Endothelial cell (in vitro differentiated cells): Measurements from ENCODE around the gene TTC21B. TPM values are rescaled to one million over a fixed set of nuclear protein-coding genes. Genes with fewer than 3 reads are reported as not detected.

Source experiments
- DNase-seq: peaks from one replicate; pipeline ENCODE4 v3.0.0; 2021; ENCODE audit warnings: low spot score
- H3K27ac Mint-ChIP-seq: one replicate; pipeline ENCODE4 v1.8.0; 2021; ENCODE audit warnings: mixed read lengths, inconsistent platforms; ENCODE audit not compliant: unreplicated experiment
- H3K27me3 Mint-ChIP-seq: one replicate; pipeline ENCODE4 v1.8.0; 2021; ENCODE audit warnings: mild to moderate bottlenecking, moderate library complexity, mixed read lengths, inconsistent platforms; ENCODE audit not compliant: unreplicated experiment
- H3K36me3 Mint-ChIP-seq: one replicate; pipeline ENCODE4 v1.8.0; 2021; ENCODE audit warnings: mild to moderate bottlenecking, low read depth, mixed read lengths, inconsistent platforms; ENCODE audit not compliant: unreplicated experiment
- H3K4me1 Mint-ChIP-seq: one replicate; pipeline ENCODE4 v1.8.0; 2021; ENCODE audit warnings: mild to moderate bottlenecking, mixed read lengths, inconsistent platforms; ENCODE audit not compliant: unreplicated experiment
- H3K4me3 Mint-ChIP-seq: one replicate; pipeline ENCODE4 v1.8.0; 2021; ENCODE audit warnings: mild to moderate bottlenecking, mixed read lengths, inconsistent platforms; ENCODE audit not compliant: unreplicated experiment
- H3K9me3 Mint-ChIP-seq: one replicate; pipeline ENCODE4 v1.8.0; 2021; ENCODE audit warnings: mixed read lengths, inconsistent platforms; ENCODE audit not compliant: unreplicated experiment
- total RNA-seq: library from RNA; stranded (reverse); fragmentation: NEBNext Ultra II Directional; extraction: Animal tissue kit (Norgen Biotek cat#: 25700); gene quantifications from one replicate; pipeline ENCODE4 v1.2.1, GENCODE V29; 2021; ENCODE audit not compliant: unreplicated experiment
- TF ChIP-seq, protein P1 (sequence below): fragments of 200-600 bp; sonication (generic); IDR thresholded peaks from one replicate; pipeline ENCODE4 v1.5.0; 2021; ENCODE audit warnings: antibody characterized with exemption; ENCODE audit not compliant: unreplicated experiment

The TTC21B gene
- total RNA-seq, 1 donor from 2014 or later, result 101 TPM

DNA sequence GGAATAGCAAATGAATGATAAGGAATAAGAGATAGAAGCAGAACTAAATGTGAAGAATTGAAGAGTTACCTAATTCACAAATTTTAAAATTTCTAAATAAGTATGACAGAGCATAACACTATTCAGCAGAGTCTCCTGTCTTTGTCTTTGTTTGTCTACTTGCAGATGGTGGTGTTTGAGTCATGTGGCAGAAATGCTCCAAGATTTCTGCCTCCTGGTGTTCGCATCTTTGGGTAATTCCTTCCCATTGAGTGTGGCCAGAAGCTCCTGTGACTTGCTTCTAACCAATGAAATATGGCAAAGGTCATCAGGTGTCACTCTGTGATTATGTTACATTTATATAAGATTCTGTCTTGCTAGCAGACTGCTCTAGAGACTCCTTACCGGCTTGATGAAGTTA is 114.0 kb downstream of the TTC21B start:
- no peak for DNase-seq
- Mint-ChIP-seq H3K4me3 (no peak overlapping the region), H3K9me3 (no peaks in the 10 kb centered on the region), H3K27me3 (no peaks in the 10 kb centered on the region), H3K36me3 (peaks cover 15% of the 10 kb centered on the region), H3K4me1 (no peaks in the 10 kb centered on the region), H3K27ac (no peak overlapping the region)
- TF ChIP-seq, protein P1, sequence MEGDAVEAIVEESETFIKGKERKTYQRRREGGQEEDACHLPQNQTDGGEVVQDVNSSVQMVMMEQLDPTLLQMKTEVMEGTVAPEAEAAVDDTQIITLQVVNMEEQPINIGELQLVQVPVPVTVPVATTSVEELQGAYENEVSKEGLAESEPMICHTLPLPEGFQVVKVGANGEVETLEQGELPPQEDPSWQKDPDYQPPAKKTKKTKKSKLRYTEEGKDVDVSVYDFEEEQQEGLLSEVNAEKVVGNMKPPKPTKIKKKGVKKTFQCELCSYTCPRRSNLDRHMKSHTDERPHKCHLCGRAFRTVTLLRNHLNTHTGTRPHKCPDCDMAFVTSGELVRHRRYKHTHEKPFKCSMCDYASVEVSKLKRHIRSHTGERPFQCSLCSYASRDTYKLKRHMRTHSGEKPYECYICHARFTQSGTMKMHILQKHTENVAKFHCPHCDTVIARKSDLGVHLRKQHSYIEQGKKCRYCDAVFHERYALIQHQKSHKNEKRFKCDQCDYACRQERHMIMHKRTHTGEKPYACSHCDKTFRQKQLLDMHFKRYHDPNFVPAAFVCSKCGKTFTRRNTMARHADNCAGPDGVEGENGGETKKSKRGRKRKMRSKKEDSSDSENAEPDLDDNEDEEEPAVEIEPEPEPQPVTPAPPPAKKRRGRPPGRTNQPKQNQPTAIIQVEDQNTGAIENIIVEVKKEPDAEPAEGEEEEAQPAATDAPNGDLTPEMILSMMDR, result no peak

DNA sequence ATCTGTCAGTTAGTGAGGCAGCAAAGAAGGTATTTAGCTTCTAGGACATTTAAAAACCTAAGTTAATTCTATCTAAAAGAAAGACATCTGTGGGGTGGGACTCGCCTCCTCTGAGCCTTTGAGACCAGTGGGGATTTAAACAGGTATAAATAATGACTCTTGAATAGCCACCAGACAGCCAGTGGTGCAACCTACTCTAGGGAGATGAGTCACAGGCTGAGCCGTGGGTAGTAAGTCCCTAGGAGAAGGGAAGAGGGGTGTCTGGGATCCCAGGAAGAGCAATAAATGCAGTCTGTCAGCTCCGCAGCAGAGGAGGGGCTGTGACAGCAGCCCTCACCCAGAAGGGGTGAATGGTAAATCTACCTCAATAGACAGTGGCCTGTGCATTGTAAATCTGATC is 116.5 kb downstream of the TTC21B start:
- no peaks in the 10 kb centered on the region for H3K4me1 Mint-ChIP-seq
- TF ChIP-seq, protein P1, result no peak
- H3K36me3 Mint-ChIP-seq, result peaks cover 15% of the 10 kb centered on the region
- H3K27me3 Mint-ChIP-seq, result no peaks in the 10 kb centered on the region
- no peak for DNase-seq
- H3K27ac Mint-ChIP-seq, result no peak overlapping the region
- H3K9me3 Mint-ChIP-seq, result no peaks in the 10 kb centered on the region
- no peak overlapping the region for H3K4me3 Mint-ChIP-seq

DNA sequence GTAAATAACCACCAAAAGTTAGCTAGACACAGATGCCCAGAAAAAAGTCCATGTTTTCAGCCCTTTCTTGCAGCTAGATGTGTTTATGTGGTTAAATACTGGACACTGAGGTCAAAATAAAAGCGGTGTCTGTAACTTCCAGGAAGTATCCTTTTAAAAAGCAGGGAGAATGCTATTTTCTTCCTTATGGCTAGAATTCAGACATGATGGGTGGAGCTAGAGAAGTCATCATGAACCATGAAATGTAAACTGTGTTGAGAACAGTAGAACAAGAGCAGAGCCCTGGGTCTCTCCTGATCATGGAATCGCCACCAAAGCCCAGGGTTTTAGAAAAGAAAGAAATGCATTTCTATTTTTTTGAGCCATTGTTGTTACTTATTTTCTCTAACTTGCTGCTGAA is 118.2 kb downstream of the TTC21B start:
- Mint-ChIP-seq H3K9me3 (no peaks in the 10 kb centered on the region), H3K4me3 (no peak overlapping the region), H3K36me3 (peaks cover 8% of the 10 kb centered on the region), H3K27ac (no peak overlapping the region), H3K4me1 (no peaks in the 10 kb centered on the region), H3K27me3 (peaks cover 1% of the 10 kb centered on the region)
- TF ChIP-seq, protein P1, result no peak
- no peak for DNase-seq

DNA sequence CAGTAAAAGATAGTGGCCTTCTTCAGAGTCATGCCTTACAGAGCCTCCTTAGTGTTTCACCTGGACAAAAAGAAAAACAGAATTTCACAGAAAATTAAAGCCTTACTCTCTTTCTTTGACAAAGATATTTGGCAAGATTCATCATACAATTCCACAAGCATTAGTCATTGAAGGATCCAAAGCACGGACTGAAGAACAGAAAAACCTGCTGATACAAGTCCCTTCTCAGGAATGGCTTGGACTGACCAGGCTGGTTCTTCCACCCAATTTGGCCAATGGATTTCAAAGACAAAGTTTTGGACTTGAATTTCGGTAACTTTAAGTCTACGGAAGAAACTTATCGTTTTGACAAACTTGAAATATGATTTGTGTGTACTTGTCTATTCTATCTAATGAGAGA is 120.4 kb downstream of the TTC21B start:
- Mint-ChIP-seq H3K4me3 (no peak overlapping the region), H3K27me3 (peaks cover 1% of the 10 kb centered on the region), H3K27ac (no peak overlapping the region), H3K9me3 (no peaks in the 10 kb centered on the region), H3K4me1 (no peaks in the 10 kb centered on the region), H3K36me3 (no peaks in the 10 kb centered on the region)
- TF ChIP-seq, protein P1, result no peak
- no peak for DNase-seq

DNA sequence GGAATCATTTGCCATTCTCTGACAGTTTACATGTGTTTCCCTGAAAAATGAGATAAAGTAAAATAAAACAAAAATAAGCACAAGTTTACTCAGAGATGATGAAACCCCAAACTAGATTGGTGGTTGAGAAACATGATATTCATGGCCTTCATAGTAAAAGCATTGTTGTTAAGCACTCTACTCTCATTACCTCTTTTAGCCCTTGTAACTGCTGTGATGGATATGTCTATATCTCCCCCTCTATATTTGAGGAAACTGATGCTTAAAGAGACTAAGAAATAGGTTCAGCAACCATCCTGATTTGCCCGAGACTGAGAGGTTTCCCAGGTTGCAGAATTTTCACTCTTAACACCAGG is 125.7 kb downstream of the TTC21B start:
- peaks cover 15% of the 10 kb centered on the region for H3K4me1 Mint-ChIP-seq

More for the DNA sequence above, 125.7 kb downstream of the TTC21B start:
- TF ChIP-seq, protein P1, result no peak
- H3K4me3 Mint-ChIP-seq, result no peak overlapping the region
- peaks cover 1% of the 10 kb centered on the region for H3K27me3 Mint-ChIP-seq
- H3K9me3 Mint-ChIP-seq, result no peaks in the 10 kb centered on the region
- no peaks in the 10 kb centered on the region for H3K36me3 Mint-ChIP-seq
- H3K27ac Mint-ChIP-seq, result no peak overlapping the region
- DNase-seq, result no peak
